ENCODE data around the gene BBC3.

DNA sequence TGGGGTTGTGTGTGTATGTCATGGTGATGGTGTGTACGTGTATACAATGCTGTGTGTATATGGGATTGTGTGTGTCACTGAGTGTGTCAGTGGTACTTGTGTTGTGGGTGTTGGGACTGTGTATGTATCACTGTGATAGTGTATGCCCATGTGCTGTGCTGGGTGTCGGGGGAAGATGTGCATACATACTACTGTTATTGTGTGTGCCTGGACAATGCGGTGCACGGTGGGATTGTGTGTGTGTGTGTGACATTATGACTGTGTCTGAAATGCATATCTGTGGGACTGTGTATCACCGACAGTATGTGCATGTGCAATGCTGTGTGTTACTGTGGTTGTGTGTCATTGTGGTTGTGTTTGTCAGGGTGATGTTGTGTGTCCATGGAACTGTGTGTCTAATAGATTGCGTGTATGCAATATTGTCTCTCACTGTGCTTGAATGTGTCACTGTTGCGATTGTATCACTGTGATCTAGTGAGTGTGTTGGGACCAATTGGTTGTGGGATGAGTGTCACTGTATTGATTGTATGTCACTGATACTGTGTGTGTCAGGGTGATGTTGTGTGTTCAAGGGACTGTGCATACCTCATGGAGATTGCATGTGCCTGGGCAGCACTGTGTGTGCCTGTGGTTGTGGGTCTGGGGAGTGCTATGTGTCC is 11.0 kb upstream of the BBC3 start:
- TF ChIP-seq CTCF (IDR thresholded peaks at IDR 0.05; ENCODE audit: insufficient read depth, low read depth, low read length) (no peak), EZH2 (IDR thresholded peaks at IDR 0.05; ENCODE audit: insufficient read depth, low read length) (no peak)
